ENCODE measurements around the gene METTL22. TPM values are rescaled to one million over a fixed set of nuclear protein-coding genes. Genes with fewer than 3 reads are reported as not detected.

Gene METTL22
- total and polyA plus RNA-seq, 4 experiments from 2014 or later: 6.2 to 49.8 (median 28.6) TPM

GRCh38 chr16:8663192-8664089, 41.9 kb downstream of the METTL22 start:
- peaks cover 0 to 1% (median 0%) of the 10 kb centered on the region in 4 donors for H3K4me1 Mint-ChIP-seq
- peaks cover 22 to 42% of the 10 kb centered on the region in 2 donors for H3K36me3 Mint-ChIP-seq
- Histone ChIP-seq H3K4me1 (ENCODE audit: insufficient read depth, low read length) (no peaks in the 10 kb centered on the region), H3K27me3 (ENCODE audit: insufficient read depth, low read length) (no peaks in the 10 kb centered on the region), H3K9me3 (ENCODE audit: control insufficient read depth in 1 of 2, low read length in 2 of 2) (no peaks in the 10 kb centered on the region), H3K27ac (ENCODE audit: low read depth, low read length) (no peak overlapping the region), H3K36me3 (ENCODE audit: insufficient read depth, low read length) (peaks cover 4% of the 10 kb centered on the region), H3K4me3 (ENCODE audit: low read length in 2 of 2) (no peak overlapping the region)
- H3K27me3 Mint-ChIP-seq: no peaks in the 10 kb centered on the region
- POLR2A ChIA-PET (ENCODE audit: partially characterized antibody): no interaction called here
- no peaks in the 10 kb centered on the region for H3K9me3 Mint-ChIP-seq
- no peak overlapping the region for H3K4me3 Mint-ChIP-seq
- no peak overlapping the region for H3K27ac Mint-ChIP-seq
- no peak for DNase-seq
- intact Hi-C loops (cut with micrococcal nuclease): no loop called here
- CTCF ChIA-PET (ENCODE audit: partially characterized antibody): interaction anchor here (6.4 kb wide), 1 partner anchor 218 kb away, joined by 37 read pairs; the partner anchor contains the start of gene LITAFD

DNA sequence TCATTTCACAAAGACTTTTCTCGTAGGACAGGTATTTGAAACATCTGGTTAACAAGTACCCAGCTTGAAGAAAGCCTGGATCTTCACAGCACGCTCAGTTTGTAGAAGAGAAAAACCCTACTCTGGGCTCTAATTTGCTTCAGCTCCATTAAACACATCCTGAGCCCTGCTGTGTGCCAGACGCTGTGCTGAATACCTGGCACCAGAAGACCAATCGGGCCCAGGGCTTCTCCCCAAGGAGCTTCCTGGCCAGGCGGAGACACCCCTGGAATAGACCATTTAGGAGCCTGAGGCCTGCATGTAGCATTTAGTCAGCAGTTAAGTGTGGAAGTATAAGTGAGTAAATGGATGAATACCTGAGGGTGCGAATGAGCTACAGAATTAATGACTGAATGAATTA, 44.0 kb downstream of the METTL22 start:
- POLR2A ChIA-PET (ENCODE audit: partially characterized antibody): no interaction called here
- Mint-ChIP-seq H3K9me3 (no peaks in the 10 kb centered on the region), H3K36me3 (peaks cover 22 to 42% of the 10 kb centered on the region in 2 donors), H3K27me3 (no peaks in the 10 kb centered on the region), H3K4me3 (no peak overlapping the region), H3K27ac (no peak overlapping the region), H3K4me1 (peaks cover 0 to under 1% (median 0%) of the 10 kb centered on the region in 4 donors)
- Histone ChIP-seq H3K27ac (ENCODE audit: low read depth, low read length) (no peak overlapping the region), H3K9me3 (ENCODE audit: control insufficient read depth in 1 of 2, low read length in 2 of 2) (no peaks in the 10 kb centered on the region), H3K4me1 (ENCODE audit: insufficient read depth, low read length) (no peaks in the 10 kb centered on the region), H3K36me3 (ENCODE audit: insufficient read depth, low read length) (peaks cover 4% of the 10 kb centered on the region), H3K27me3 (ENCODE audit: insufficient read depth, low read length) (no peaks in the 10 kb centered on the region), H3K4me3 (ENCODE audit: low read length in 2 of 2) (no peak overlapping the region)
- CTCF ChIA-PET (ENCODE audit: partially characterized antibody): interaction anchor here (6.4 kb wide), 1 partner anchor 216 kb away, joined by 37 read pairs; the partner anchor contains the start of gene LITAFD
- DNase-seq: no peak
- intact Hi-C loops (cut with micrococcal nuclease): no loop called here

- Mint-ChIP-seq H3K9me3 (no peaks in the 10 kb centered on the region), H3K4me3 (no peak overlapping the region), H3K36me3 (peaks cover 22 to 36% of the 10 kb centered on the region in 2 donors), H3K4me1 (no peaks in the 10 kb centered on the region), H3K27me3 (no peaks in the 10 kb centered on the region), H3K27ac (no peak overlapping the region)
- intact Hi-C loops (cut with micrococcal nuclease): no loop called here
- H3K36me3 ChIP-seq (ENCODE audit: insufficient read depth, low read length): peaks cover 4% of the 10 kb centered on the region
- H3K27me3 ChIP-seq (ENCODE audit: insufficient read depth, low read length): no peaks in the 10 kb centered on the region
- POLR2A ChIA-PET (ENCODE audit: partially characterized antibody): no interaction called here
- CTCF ChIA-PET (ENCODE audit: partially characterized antibody): interaction anchor here (0.7 to 1.0 kb wide), 2 partner anchors 13 to 468 kb away, joined by 3 read pairs; no protein-coding TSS in a partner anchor
- no peak overlapping the region for H3K27ac ChIP-seq (ENCODE audit: low read depth, low read length)
- no peaks in the 10 kb centered on the region for H3K9me3 ChIP-seq (ENCODE audit: control insufficient read depth in 1 of 2, low read length in 2 of 2)
- no peak for DNase-seq
- no peaks in the 10 kb centered on the region for H3K4me1 ChIP-seq (ENCODE audit: insufficient read depth, low read length)
- no peak overlapping the region for H3K4me3 ChIP-seq (ENCODE audit: low read length in 2 of 2)
Observed at GRCh38 chr16:8667492-8667891, 46.0 kb downstream of the METTL22 start.

GRCh38 chr16:8668113-8668512, 46.6 kb downstream of the METTL22 start:
- intact Hi-C loops (cut with micrococcal nuclease): no loop called here
- no peaks in the 10 kb centered on the region for H3K4me1 Mint-ChIP-seq
- CTCF ChIA-PET (ENCODE audit: partially characterized antibody): interaction anchor here (0.7 to 1.0 kb wide), 2 partner anchors 14 to 467 kb away, joined by 3 read pairs; no protein-coding TSS in a partner anchor

DNA sequence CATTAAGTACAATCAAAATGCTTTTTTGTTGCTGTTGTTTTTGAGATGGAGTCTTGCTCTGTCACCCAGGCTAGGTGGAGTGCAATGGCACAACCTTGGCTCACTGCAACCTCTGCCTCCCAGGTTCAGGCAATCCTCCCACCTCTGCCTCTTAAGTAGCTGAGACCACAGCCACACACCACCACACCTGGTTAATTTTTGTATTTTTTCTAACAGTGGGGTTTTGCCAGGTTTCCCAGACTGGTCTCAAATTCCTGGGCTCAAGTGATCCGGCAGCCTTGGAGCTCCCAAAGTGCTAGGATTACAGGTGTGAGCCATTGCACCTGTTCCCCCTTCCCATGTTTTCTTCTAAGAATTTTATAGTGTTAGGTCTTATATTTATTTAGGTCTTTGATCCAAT, 48.0 kb downstream of the METTL22 start:
- H3K27ac ChIP-seq (ENCODE audit: low read depth, low read length): no peak overlapping the region
- no peaks in the 10 kb centered on the region for H3K27me3 ChIP-seq (ENCODE audit: insufficient read depth, low read length)
- H3K27ac Mint-ChIP-seq: no peak overlapping the region
- DNase-seq: no peak
- no peaks in the 10 kb centered on the region for H3K27me3 Mint-ChIP-seq
- H3K4me3 Mint-ChIP-seq: no peak overlapping the region
- H3K4me3 ChIP-seq (ENCODE audit: low read length in 2 of 2): no peak overlapping the region
- POLR2A ChIA-PET (ENCODE audit: partially characterized antibody): no interaction called here
- CTCF ChIA-PET (ENCODE audit: partially characterized antibody): no interaction called here
- peaks cover 0 to 3% (median 0%) of the 10 kb centered on the region in 8 donors for H3K9me3 Mint-ChIP-seq
- peaks cover 22 to 28% of the 10 kb centered on the region in 2 donors for H3K36me3 Mint-ChIP-seq
- intact Hi-C loops (cut with micrococcal nuclease): no loop called here
- peaks cover 1 to 7% (median 5%) of the 10 kb centered on the region in 4 donors for H3K4me1 Mint-ChIP-seq
- H3K9me3 ChIP-seq (ENCODE audit: control insufficient read depth in 1 of 2, low read length in 2 of 2): no peaks in the 10 kb centered on the region
- H3K36me3 ChIP-seq (ENCODE audit: insufficient read depth, low read length): peaks cover 4% of the 10 kb centered on the region
- peaks cover 6% of the 10 kb centered on the region for H3K4me1 ChIP-seq (ENCODE audit: insufficient read depth, low read length)

More at GRCh38 chr16:8668113-8668512, 46.6 kb downstream of the METTL22 start:
- no peaks in the 10 kb centered on the region for H3K9me3 Mint-ChIP-seq
- H3K27ac Mint-ChIP-seq: no peak overlapping the region
- Histone ChIP-seq H3K4me3 (ENCODE audit: low read length in 2 of 2) (no peak overlapping the region), H3K36me3 (ENCODE audit: insufficient read depth, low read length) (peaks cover 4% of the 10 kb centered on the region), H3K4me1 (ENCODE audit: insufficient read depth, low read length) (no peaks in the 10 kb centered on the region), H3K9me3 (ENCODE audit: control insufficient read depth in 1 of 2, low read length in 2 of 2) (no peaks in the 10 kb centered on the region), H3K27ac (ENCODE audit: low read depth, low read length) (no peak overlapping the region), H3K27me3 (ENCODE audit: insufficient read depth, low read length) (no peaks in the 10 kb centered on the region)
- POLR2A ChIA-PET (ENCODE audit: partially characterized antibody): no interaction called here
- H3K27me3 Mint-ChIP-seq: no peaks in the 10 kb centered on the region
- DNase-seq: no peak
- H3K36me3 Mint-ChIP-seq: peaks cover 22 to 33% of the 10 kb centered on the region in 2 donors
- no peak overlapping the region for H3K4me3 Mint-ChIP-seq

DNA sequence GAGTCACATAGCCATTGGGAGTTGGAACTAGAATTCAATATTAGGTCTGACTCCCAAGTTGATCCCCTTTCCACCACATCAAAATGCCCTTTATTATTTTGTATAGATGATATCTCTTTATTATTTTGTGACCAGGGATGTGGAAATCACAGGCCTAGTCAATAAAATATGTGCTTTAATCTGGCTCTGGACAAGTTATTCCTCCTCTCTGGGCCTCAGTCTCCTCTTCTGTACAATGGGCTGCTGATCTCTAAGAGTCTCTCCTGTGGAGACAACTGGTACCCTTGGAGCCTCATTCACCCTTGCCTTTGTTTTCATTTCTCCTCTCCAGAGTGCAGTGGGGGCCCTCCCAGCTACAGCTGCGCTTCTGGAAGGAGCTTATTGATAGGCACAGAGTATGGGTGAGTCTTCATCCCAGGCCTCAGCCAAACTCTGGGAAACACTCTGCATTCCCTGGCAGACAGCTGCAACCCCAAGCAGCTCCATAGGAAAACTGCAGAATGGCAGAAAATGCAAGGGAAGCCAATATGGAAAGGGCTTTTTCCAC, 48.6 kb downstream of the METTL22 start:
- intact Hi-C loops (cut with micrococcal nuclease): loop anchor here (5.0 kb wide), 1 partner anchor 292 kb away; the partner anchor contains the start of gene USP7
- no peak overlapping the region for H3K4me3 ChIP-seq (ENCODE audit: low read length in 2 of 2)
- H3K36me3 ChIP-seq (ENCODE audit: insufficient read depth, low read length): peaks cover 4% of the 10 kb centered on the region
- peaks cover 10% of the 10 kb centered on the region for H3K4me1 ChIP-seq (ENCODE audit: insufficient read depth, low read length)
- H3K27ac Mint-ChIP-seq: no peak overlapping the region
- no peaks in the 10 kb centered on the region for H3K9me3 ChIP-seq (ENCODE audit: control insufficient read depth in 1 of 2, low read length in 2 of 2)
- peaks cover 20 to 24% of the 10 kb centered on the region in 2 donors for H3K36me3 Mint-ChIP-seq
- POLR2A ChIA-PET (ENCODE audit: partially characterized antibody): no interaction called here
- H3K9me3 Mint-ChIP-seq: peaks cover 0 to 3% (median 0%) of the 10 kb centered on the region in 8 donors
- DNase-seq: no peak
- no peaks in the 10 kb centered on the region for H3K27me3 ChIP-seq (ENCODE audit: insufficient read depth, low read length)
- CTCF ChIA-PET (ENCODE audit: partially characterized antibody): interaction anchor here (1.6 kb wide), 1 partner anchor 103 kb away, joined by 3 read pairs; no protein-coding TSS in a partner anchor
- H3K27me3 Mint-ChIP-seq: no peaks in the 10 kb centered on the region
- peaks cover 3 to 12% (median 7%) of the 10 kb centered on the region in 4 donors for H3K4me1 Mint-ChIP-seq
- H3K4me3 Mint-ChIP-seq: no peak overlapping the region
- no peak overlapping the region for H3K27ac ChIP-seq (ENCODE audit: low read depth, low read length)
